A673 (cell line): ENCODE measurements around the gene TMEM205.

Experiments used
- CTCF ChIP-seq: fragments of 300-800, 200-600 bp; sonication (generic); conservative IDR thresholded peaks from 2 replicates; pipeline ENCODE4 v1.5.1; 2017; ENCODE audit warnings: low read depth, mild to moderate bottlenecking, antibody characterized with exemption, low read length, moderate library complexity, mixed read lengths
- EZH2 ChIP-seq: fragments of 200-600 bp; sonication (generic); IDR thresholded peaks from 2 replicates; pipeline ENCODE4 v1.6.1; 2017; ENCODE audit warnings: borderline replicate concordance, low read depth, mild to moderate bottlenecking, mixed read lengths, antibody characterized with exemption, low read length; ENCODE audit not compliant: poor library complexity, severe bottlenecking

GRCh38 chr19:11377237-11377636 is 31.2 kb upstream of the TMEM205 start:
- no peak for TF ChIP-seq CTCF
- no peak for TF ChIP-seq EZH2
